Activated gamma-delta T cell (primary cell): ENCODE results near the gene SEPTIN12.
A peak's percentile ranks its signal among the peaks of the same experiment; 100 is the strongest.
"Not testable (repeated sequence)": the region's sequence is repeated elsewhere in the genome, so short reads cannot be mapped to it uniquely, and the experiment has no call there.

Experiments
- DNase-seq: peaks from one replicate; lab custom pipeline; 2025; lab: John Stamatoyannopoulos, UW

The SEPTIN12 gene

DNA sequence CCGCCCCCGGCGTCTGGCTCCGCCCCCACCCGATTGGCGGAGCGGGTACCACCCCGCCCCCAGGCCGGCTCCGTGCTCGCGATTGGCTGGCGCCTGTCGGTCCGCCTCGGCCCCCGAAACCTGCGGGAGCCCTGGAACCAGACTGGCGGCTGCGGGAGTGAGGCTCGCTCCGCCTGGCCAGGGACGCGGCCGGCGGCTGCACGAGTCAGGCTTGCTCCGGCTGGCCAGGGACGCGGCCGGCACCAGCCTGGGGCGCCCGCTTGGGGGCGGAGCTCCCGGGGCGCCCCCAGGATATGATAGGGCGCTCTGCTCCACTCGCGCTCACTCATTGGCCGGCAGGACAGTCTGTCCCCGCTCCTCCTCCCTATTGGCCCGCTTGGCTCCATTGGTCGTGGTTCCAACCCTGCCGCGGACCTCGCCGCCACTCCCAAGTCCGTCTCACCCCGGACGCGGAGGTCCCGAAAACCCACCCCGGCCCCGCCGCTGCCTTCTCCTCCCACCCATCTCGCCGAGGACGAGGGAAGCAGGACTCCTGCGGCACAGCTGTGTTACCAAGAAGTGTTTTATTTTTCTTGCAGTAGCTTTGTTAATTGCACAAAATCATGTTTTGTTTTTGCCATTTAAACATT, 14.6 kb upstream of the SEPTIN12 start:
- DNase-seq, result peak; percentile 83

- peak; percentile 69 for DNase-seq
Measured at GRCh38 chr16:4801962-4802658, 14.0 kb upstream of the SEPTIN12 start, which contains the start of gene ROGDI. ROGDI (minus strand) TSS chr16:4802633; CDS start chr16:4802571, 62 bp downstream.

DNA sequence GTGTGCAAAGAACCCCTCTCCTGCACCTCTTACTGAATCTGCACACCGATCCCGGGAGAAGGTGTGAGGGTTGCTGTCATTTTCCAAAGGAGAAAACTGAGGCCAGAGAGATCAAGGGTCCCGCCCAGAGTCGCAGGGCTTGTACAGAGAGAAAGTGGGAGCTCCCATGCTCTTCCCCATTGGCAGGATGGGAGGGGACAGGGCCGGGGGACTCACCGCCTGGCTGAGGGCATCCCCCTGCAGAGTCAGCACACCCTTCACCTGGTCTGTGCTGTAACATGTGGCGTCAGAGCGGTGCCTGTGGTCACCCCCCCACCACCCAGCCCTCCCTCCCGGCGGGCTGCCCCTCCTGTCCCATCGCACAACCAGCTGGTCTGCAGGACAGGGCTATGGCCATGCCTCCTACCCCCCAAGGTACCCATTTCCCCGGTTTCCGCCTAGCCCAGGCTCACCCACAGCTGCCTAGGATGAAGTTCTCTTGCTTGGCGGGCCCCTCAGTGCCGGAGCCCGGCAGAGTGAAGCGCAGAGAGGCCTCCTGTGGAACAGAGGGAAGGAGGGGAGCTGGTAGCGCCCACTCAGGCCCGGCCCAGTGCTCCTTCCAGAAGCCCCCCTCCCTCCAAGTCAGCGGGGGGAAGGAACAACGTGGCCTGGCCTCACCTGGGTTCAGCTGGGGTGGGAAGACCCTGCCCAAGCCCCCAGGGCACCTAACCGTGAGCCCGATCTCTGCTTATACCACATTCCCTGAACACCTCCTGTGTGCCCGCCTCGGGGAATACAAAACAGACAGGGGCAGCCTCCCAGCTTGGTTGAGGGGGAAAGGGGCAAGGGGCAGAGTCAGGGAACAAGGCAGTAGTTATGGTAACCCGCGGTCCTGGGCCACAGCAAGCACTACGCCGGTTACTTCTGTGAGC, 13.2 kb upstream of the SEPTIN12 start:
- no peak for DNase-seq

DNA sequence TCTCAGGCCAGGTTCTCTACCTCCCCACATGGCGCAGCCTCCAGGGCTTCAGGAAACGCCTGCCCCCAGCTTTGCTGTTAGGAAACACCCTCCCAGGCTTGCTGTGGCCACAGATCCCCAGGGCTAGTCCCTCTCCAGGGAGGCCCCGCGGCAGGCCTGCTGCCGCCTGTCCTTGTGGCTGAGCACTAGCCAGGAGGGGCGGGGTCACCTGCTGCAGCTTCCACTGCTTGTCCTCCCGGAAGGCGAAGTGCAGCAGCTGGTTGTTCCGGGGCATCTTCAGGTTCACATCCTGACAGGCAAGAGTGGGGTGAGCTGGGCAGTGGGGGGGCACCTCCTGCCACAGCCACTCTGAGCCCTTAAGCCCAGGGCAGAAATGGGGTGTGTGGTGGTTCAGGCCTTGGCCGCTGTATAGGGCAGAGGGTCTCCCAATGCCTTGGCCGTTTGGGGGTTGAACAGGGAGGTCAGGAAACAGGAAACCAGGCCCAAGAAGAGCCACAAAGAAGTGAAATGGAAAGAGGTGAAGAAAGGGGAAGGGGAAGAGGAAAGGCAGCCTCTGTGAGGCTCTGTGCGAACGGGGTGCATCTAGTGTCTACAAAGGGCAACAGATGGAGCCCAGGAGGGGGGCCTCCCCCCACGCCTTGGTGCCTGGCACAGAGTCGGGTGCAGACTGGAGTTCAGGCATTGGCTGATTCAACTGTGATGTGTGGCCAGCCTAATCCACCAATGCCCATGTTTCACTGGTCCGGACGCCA, 12.3 kb upstream of the SEPTIN12 start:
- DNase-seq, result no peak

GRCh38 chr16:4799171-4799855, 11.2 kb upstream of the SEPTIN12 start:
- no peak for DNase-seq

DNA sequence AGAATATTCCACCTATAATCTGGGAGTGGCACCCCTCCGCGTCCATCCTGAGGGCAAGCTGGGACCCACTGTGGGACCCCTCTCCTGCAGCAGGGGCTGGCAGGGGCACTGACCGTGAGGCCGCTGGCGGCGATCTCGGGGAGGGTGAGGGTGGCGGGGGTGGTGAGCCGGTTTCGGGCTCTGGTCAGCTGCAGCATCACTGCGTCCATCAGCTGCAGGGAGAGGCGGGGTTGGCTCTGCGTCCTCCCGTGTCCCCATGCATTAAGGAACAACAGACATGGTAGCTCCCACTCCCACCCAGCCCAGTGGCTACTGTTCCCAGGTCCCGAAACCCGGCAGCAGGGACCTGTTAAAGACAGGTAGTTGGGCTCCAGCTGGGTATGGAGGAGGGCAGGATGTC, 10.3 kb upstream of the SEPTIN12 start:
- no peak for DNase-seq

DNA sequence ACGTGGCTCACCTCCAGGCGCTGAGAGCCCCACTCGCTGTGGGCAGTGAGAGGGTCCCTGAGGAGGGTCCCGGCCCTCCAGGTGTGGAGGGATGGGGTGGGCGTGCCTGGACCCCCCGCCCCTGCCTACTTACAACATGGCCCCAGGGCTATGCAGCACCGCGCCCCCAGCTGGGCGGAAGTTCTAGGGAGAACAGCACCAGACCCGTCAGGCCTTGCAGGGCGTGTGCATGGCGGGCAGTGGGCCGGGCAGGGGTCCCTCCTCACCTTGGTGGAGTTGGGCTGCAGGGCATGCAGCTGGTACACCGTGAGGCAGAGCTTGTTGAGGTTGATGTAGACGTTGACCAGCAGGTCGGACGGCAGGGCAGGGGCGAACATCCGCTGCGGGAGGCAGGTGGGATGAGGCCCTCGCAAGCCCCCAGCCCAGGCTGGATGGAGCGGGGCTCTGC, 9.7 kb upstream of the SEPTIN12 start:
- DNase-seq, result no peak

DNA sequence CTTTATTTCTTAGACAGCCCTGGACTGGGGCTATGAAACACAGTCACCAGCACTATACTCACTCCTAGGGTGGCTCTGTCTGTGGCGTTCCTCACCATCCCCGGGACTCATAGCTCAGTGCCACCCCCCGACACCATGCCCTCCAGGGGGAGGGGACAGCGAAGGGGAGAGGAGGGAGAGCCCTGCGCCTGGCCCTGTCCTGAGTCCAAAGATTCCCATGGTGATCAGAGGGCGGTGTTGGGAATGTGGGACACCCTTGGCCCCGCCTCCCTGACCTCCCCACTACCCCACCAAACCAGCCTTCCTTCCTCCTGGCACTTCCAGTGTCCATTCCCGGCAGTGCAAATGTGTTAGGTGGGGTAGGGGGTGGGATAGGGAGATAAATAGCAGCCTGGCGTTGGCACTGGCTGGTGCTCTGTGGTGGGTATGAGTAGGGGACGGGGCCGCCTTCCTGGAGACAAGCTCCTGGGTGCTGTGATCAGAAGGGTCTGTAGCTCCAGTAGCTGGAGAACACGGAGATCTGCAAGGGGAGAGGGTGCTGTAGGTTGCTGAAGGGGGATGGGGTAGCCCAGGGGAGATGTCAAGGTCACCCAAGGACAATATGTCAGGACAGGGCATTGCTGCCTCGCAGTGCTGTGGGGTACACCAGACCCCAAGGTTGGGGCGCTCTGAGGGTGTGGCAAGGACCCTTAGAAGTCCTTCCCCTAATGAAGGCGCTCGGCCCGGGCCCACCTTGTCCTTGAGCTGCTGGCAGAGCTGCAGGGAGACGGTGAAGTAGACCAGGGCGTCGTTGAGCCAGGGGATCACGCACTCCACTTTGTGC, 9.0 kb upstream of the SEPTIN12 start:
- no peak for DNase-seq

- no peak for DNase-seq
Measured at GRCh38 chr16:4795828-4796572, 7.9 kb upstream of the SEPTIN12 start.

DNA sequence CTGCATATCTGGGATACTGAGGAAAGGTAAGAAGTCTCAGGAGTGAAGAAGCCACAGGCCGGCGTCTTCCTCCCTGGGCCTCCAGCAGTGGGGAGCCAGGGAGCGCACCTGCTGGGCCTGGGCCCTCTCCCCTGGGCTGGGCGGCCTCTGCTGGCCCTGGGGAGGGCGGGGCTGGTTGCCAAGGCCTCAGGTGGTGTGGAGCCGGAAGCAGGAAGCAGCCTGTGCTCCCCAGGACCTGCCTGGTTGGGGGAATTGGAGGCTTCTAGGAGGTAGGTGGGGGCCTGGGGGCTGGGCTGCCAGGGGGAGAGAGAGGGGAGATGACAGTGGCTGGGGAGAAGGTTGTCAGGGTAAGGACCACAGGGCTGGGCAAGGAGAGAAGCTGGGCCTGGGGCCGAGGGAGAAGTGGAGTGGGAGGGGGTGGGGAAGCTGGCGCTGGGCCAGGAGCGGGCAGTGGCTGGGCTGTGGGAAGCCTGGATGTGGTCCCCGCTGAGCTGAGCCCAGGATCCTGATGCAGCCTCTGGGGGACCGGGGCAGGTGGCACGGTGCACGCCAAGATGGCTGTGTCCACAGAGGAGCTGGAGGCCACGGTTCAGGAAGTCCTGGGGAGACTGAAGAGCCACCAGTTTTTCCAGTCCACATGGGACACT, 7.2 kb upstream of the SEPTIN12 start, which contains the start of gene SMIM22:
TSS of gene SMIM22 (plus strand) at position 189 of the 647 bp plus-strand sequence. CDS start at position 555, 366 bp downstream.
- no peak for DNase-seq

DNA sequence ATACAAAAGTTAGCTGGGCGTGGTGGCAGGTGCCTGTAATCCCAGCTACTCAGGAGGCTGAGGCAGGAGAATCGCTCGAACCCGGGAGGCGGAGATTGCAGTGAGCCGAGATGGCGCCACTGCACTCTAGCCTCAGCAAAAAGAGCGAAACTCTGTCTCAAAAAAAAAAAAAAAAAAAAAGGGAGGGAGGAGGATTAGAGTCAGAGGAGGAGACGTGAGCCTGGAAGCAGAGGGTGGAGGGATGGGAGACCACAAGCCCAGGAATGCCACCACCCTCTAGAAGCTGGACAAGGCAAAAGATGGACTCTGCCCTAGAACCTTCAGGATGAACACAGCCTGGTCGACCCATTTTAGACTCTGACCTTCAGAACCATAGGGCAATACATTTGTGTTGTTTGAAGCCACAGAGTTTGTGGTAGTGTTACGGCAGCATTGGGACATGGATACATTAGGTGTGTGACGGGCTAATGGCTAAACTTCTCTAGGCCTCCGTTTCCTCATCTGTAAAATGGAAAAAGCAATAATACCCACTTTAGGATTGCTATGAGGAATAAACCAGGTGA, 4.9 kb upstream of the SEPTIN12 start:
- no peak for DNase-seq

- no peak for DNase-seq
Measured at GRCh38 chr16:4790871-4791270, 2.7 kb upstream of the SEPTIN12 start.

DNA sequence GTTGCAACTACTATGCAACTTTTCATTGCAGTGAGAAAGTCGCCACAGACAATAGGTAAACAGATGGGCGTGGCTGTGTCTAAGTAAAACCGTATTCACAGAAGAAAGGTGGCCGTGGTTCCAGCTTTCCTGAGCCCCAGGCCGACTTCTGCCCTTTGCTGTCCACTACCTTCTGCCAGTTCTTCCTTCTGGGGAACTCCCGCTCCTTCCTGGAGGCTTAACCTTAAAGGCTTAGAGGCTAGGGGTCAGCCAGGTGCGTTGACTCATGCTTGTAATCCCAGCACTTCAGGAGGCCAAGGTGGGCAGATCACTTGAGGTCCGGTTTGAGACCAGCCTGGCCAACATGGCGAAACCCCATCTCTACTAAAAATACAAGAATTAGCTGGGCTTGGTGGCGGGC, 2.1 kb upstream of the SEPTIN12 start:
- DNase-seq, result no peak

GRCh38 chr16:4788910-4789309, 765 bp upstream of the SEPTIN12 start:
- DNase-seq, result no peak

- no peak for DNase-seq
Measured at GRCh38 chr16:4788489-4788889, 344 bp upstream of the SEPTIN12 start.

- DNase-seq, result no peak
Measured at GRCh38 chr16:4787068-4787467, 1.1 kb downstream of the SEPTIN12 start.

DNA sequence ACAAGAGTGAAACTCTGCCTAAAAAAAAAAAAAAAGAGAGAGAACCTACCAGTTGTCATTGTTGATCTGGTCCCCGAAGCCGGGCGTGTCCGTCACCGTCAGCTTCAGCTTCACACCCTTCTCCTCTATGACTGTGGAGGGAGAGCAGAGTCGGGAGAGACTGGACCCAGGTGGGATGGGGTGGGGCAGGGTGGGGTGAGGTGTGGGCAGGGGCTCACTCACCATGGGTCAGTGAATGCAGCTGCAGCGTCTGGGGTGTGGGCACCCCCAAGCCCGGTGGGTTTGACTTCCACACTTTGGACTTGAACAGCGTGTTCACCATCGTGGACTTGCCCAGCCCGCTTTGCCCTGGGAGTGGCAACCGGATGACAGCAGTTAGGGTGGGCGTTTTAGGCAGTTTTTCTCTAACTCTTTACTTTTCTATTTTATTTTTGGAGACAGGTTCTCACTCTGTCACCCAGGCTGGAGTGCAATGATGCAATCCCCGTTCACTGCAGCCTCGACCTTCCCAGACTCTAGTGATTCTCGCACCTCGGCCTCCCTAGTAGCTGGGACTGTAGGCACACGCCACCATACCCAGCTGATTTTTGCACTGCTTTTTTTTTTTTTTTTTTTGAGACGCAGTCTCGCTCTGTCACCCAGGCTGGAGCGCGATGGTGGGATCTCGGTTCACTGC, 2.2 kb downstream of the SEPTIN12 start:
- no peak for DNase-seq

GRCh38 chr16:4784444-4784987, 3.6 kb downstream of the SEPTIN12 start:
- DNase-seq, result not testable (repeated sequence)
